GM23338 (cell line): Measurements from ENCODE around the gene SPEM2. TPM values are rescaled to one million over a fixed set of nuclear protein-coding genes. Genes with fewer than 3 reads are reported as not detected.

Experiments used
- ATAC-seq: fragments of 200-7000 bp; cut with Tn5 transposase; 3 replicates; pipeline ENCODE4 v1.9.1; 2020
- DNase-seq: peaks from one replicate; pipeline ENCODE4 v3.0.0-alpha.2; 2015; ENCODE audit warnings: low spot score
- H2AFZ ChIP-seq: fragments of 200-600 bp; sonication (generic); 2 replicates; pipeline ENCODE4 v1.8.0; 2016; ENCODE audit warnings: antibody characterized with exemption, mild to moderate bottlenecking, moderate library complexity
- H3F3A ChIP-seq: fragments of 200-600 bp; sonication (generic); replicated peaks from 2 replicates; pipeline ENCODE4 v1.8.0; 2017; ENCODE audit warnings: antibody characterized with exemption, mixed run types, low read depth
- H3K27ac ChIP-seq: fragments of 200-600 bp; sonication (generic); 2 replicates; pipeline ENCODE4 v1.6.1; 2016; ENCODE audit warnings: low read depth
- H3K27me3 ChIP-seq: fragments of 200-600 bp; sonication (generic); 2 replicates; pipeline ENCODE4 v1.8.0; 2016; ENCODE audit warnings: mild to moderate bottlenecking, mixed run types, moderate library complexity; ENCODE audit not compliant: insufficient read depth
- H3K36me3 ChIP-seq: fragments of 200-600 bp; sonication (generic); 2 replicates; pipeline ENCODE4 v1.8.0; 2016; ENCODE audit warnings: mild to moderate bottlenecking; ENCODE audit not compliant: insufficient read depth
- H3K4me1 ChIP-seq: fragments of 200-600 bp; sonication (generic); 2 replicates; pipeline ENCODE4 v1.8.0; 2016; ENCODE audit warnings: mild to moderate bottlenecking, moderate library complexity; ENCODE audit not compliant: insufficient read depth
- H3K4me2 ChIP-seq: fragments of 200-600 bp; sonication (generic); 2 replicates; pipeline ENCODE4 v1.7.1; 2017; ENCODE audit warnings: mixed run types
- H3K4me3 ChIP-seq: fragments of 200-600 bp; sonication (generic); 2 replicates; pipeline ENCODE4 v1.6.1; 2016; ENCODE audit warnings: mixed run types
- H3K79me2 ChIP-seq: fragments of 200-600 bp; sonication (generic); replicated peaks from 2 replicates; pipeline ENCODE4 v1.8.0; 2017; ENCODE audit warnings: mild to moderate bottlenecking; ENCODE audit not compliant: insufficient read depth
- H3K9me2 ChIP-seq: fragments of 200-600 bp; sonication (generic); 2 replicates; pipeline ENCODE4 v1.8.0; 2017; ENCODE audit not compliant: insufficient read depth
- H4K20me1 ChIP-seq: fragments of 200-600 bp; sonication (generic); replicated peaks from 2 replicates; pipeline ENCODE4 v1.8.0; 2017; ENCODE audit warnings: mild to moderate bottlenecking; ENCODE audit not compliant: insufficient read depth
- H3K27ac Mint-ChIP-seq: 2 replicates; pipeline ENCODE4 v1.8.0; 2020; ENCODE audit warnings: inconsistent platforms, mild to moderate bottlenecking, moderate library complexity, mixed read lengths
- H3K27me3 Mint-ChIP-seq: 3 replicates; pipeline ENCODE4 v1.8.0; 2022; ENCODE audit warnings: low read depth, mild to moderate bottlenecking, moderate library complexity, mixed read lengths, inconsistent platforms; ENCODE audit not compliant: insufficient read depth, poor library complexity
- H3K36me3 Mint-ChIP-seq: 3 replicates; pipeline ENCODE4 v1.8.0; 2021; ENCODE audit warnings: low read depth, mild to moderate bottlenecking, inconsistent platforms, moderate library complexity, mixed read lengths
- H3K4me1 Mint-ChIP-seq: 3 replicates; pipeline ENCODE4 v1.8.0; 2020; ENCODE audit warnings: mild to moderate bottlenecking, inconsistent platforms, mixed read lengths
- H3K4me3 Mint-ChIP-seq: 3 replicates; pipeline ENCODE4 v1.8.0; 2021; ENCODE audit warnings: moderate library complexity, mild to moderate bottlenecking, inconsistent platforms, mixed read lengths
- H3K9me3 Mint-ChIP-seq: 3 replicates; pipeline ENCODE4 v1.8.0; 2020; ENCODE audit warnings: moderate library complexity, mild to moderate bottlenecking, inconsistent platforms, mixed read lengths
- CREB1 ChIP-seq: fragments of 250-450 bp; sonication (Bioruptor Pico); IDR thresholded peaks from 2 replicates; pipeline ENCODE4 v1.5.0; 2020; ENCODE audit warnings: low read depth, mild to moderate bottlenecking, moderate library complexity
- JUNB ChIP-seq: IDR thresholded peaks from one replicate; pipeline ENCODE4 v1.6.1; 2016; ENCODE audit warnings: antibody characterized with exemption; ENCODE audit not compliant: unreplicated experiment
- NANOG ChIP-seq: IDR thresholded peaks from 2 replicates; pipeline ENCODE4 v1.6.1; 2016; ENCODE audit warnings: antibody characterized with exemption, borderline replicate concordance
- POLR2AphosphoS5 ChIP-seq: IDR thresholded peaks from 2 replicates; pipeline ENCODE4 v1.6.1; 2016; ENCODE audit warnings: antibody characterized with exemption, low read depth
- polyA plus RNA-seq: library from polyadenylated mRNA; unstranded; fragments of >200 nt; fragmentation: Nextera tagmentation; extraction: Ambion mirVana; gene quantifications from 2 replicates; pipeline ENCODE4 v1.2.1, GENCODE V29; 2016
- total RNA-seq: library from RNA; depleted of rRNA; stranded (reverse); fragments of >200 nt; shearing (Covaris generic); gene quantifications from 2 replicates; pipeline ENCODE4 v1.2.3, GENCODE V29; 2014; rRNA removed
- TF ChIP-seq, protein P1 (sequence below): IDR thresholded peaks from one replicate; pipeline ENCODE4 v1.6.1; 2018; ENCODE audit warnings: antibody characterized with exemption; ENCODE audit not compliant: unreplicated experiment
- TF ChIP-seq, protein P2 (sequence below): IDR thresholded peaks from 2 replicates; pipeline ENCODE4 v1.6.1; 2016; ENCODE audit warnings: antibody characterized with exemption
- TF ChIP-seq, protein P3 (sequence below), 2 experiments: fragments of 200-600 bp in 1 of 2; sonication (generic) in 1 of 2; conservative IDR thresholded peaks; 2 replicates each; pipeline versions ENCODE4 v1.5.1 to v1.6.1; 2016 to 2017; ENCODE audit warnings: antibody characterized with exemption in 2 of 2, low read depth in 2 of 2, mild to moderate bottlenecking in 2 of 2, moderate library complexity in 1 of 2

The SPEM2 gene
- total and polyA plus RNA-seq, 2 experiments from 2014 or later, result not detected

DNA sequence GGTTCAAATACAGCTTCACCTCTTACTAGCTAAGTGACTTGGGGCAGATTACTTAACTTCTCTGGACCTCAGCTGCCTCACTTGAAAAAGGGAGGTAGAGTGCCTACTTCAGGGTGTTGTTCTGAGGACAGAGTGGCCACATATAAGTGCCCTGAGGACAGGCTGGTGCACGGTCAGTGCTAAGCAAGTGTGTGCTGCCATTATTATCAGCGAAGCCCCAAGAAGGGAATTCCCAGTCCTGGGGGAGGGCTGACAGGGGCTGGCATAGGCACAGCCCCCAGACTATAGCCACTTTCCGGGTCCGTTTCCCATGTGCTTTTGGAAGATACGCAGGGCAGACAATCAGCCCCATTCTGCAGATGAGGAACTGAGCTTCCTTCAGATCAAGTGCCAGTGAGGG, 51.5 kb downstream of the SPEM2 start:
- H3K9me3 Mint-ChIP-seq, result no peaks in the 10 kb centered on the region; the same call in 2 of the 3 replicates
- H3K27ac ChIP-seq, result no peak overlapping the region
- peaks cover 8% of the 10 kb centered on the region; the same call in 1 of the 2 replicates for H4K20me1 ChIP-seq
- no peaks in the 10 kb centered on the region for H3K27me3 ChIP-seq
- peaks cover 58% of the 10 kb centered on the region for H3K79me2 ChIP-seq
- ATAC-seq, result no peak
- 0 out of 2 replicates have a peak, but pooled peaks cover 4% of the 10 kb centered on the region for H3F3A ChIP-seq
- H3K4me1 ChIP-seq, result peaks cover 21% of the 10 kb centered on the region
- peaks cover 5% of the 10 kb centered on the region; the same call in 1 of the 3 replicates for H3K36me3 Mint-ChIP-seq
- H3K27me3 Mint-ChIP-seq, result peaks cover 13% of the 10 kb centered on the region
- H2AFZ ChIP-seq, result no peak overlapping the region
- no peak overlapping the region for H3K4me3 Mint-ChIP-seq
- no peak overlapping the region for H3K4me2 ChIP-seq
- H3K36me3 ChIP-seq, result no peaks in the 10 kb centered on the region
- H3K27ac Mint-ChIP-seq, result no peak overlapping the region
- H3K4me1 Mint-ChIP-seq, result peaks cover 38% of the 10 kb centered on the region
- H3K9me2 ChIP-seq, result no peaks in the 10 kb centered on the region
- no peak for DNase-seq
- TF ChIP-seq CREB1 (CRISPR knock-in tag) (no peak), POLR2AphosphoS5 (no peak), JUNB (no peak), NANOG (no peak)
- TF ChIP-seq, protein P1, sequence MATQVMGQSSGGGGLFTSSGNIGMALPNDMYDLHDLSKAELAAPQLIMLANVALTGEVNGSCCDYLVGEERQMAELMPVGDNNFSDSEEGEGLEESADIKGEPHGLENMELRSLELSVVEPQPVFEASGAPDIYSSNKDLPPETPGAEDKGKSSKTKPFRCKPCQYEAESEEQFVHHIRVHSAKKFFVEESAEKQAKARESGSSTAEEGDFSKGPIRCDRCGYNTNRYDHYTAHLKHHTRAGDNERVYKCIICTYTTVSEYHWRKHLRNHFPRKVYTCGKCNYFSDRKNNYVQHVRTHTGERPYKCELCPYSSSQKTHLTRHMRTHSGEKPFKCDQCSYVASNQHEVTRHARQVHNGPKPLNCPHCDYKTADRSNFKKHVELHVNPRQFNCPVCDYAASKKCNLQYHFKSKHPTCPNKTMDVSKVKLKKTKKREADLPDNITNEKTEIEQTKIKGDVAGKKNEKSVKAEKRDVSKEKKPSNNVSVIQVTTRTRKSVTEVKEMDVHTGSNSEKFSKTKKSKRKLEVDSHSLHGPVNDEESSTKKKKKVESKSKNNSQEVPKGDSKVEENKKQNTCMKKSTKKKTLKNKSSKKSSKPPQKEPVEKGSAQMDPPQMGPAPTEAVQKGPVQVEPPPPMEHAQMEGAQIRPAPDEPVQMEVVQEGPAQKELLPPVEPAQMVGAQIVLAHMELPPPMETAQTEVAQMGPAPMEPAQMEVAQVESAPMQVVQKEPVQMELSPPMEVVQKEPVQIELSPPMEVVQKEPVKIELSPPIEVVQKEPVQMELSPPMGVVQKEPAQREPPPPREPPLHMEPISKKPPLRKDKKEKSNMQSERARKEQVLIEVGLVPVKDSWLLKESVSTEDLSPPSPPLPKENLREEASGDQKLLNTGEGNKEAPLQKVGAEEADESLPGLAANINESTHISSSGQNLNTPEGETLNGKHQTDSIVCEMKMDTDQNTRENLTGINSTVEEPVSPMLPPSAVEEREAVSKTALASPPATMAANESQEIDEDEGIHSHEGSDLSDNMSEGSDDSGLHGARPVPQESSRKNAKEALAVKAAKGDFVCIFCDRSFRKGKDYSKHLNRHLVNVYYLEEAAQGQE, result no peak
- TF ChIP-seq, protein P2, sequence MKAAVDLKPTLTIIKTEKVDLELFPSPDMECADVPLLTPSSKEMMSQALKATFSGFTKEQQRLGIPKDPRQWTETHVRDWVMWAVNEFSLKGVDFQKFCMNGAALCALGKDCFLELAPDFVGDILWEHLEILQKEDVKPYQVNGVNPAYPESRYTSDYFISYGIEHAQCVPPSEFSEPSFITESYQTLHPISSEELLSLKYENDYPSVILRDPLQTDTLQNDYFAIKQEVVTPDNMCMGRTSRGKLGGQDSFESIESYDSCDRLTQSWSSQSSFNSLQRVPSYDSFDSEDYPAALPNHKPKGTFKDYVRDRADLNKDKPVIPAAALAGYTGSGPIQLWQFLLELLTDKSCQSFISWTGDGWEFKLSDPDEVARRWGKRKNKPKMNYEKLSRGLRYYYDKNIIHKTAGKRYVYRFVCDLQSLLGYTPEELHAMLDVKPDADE, result no peak
- TF ChIP-seq, protein P3, sequence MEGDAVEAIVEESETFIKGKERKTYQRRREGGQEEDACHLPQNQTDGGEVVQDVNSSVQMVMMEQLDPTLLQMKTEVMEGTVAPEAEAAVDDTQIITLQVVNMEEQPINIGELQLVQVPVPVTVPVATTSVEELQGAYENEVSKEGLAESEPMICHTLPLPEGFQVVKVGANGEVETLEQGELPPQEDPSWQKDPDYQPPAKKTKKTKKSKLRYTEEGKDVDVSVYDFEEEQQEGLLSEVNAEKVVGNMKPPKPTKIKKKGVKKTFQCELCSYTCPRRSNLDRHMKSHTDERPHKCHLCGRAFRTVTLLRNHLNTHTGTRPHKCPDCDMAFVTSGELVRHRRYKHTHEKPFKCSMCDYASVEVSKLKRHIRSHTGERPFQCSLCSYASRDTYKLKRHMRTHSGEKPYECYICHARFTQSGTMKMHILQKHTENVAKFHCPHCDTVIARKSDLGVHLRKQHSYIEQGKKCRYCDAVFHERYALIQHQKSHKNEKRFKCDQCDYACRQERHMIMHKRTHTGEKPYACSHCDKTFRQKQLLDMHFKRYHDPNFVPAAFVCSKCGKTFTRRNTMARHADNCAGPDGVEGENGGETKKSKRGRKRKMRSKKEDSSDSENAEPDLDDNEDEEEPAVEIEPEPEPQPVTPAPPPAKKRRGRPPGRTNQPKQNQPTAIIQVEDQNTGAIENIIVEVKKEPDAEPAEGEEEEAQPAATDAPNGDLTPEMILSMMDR (conservative IDR thresholded peaks at IDR 0.05; ENCODE audit: low read depth in 2 of 2), result no peak
- H3K4me3 ChIP-seq, result no peak overlapping the region

Other genes with a start within 250 kb of the SPEM2 start
Only the 30 nearest of the 39 such genes appear.
- gene GABARAP, start 183.2 kb upstream of the SPEM2 start, total RNA-seq, result 88.8 and 128 TPM in 2 replicates
- gene GABARAP, start 183.2 kb upstream of the SPEM2 start, polyA plus RNA-seq, result 497 and 520 TPM in 2 replicates
- 93.4 and 109 TPM in 2 replicates for gene CTDNEP1, start 173.9 kb upstream of the SPEM2 start, total RNA-seq
- gene CTDNEP1, start 173.9 kb upstream of the SPEM2 start, polyA plus RNA-seq, result 48.1 and 55.2 TPM in 2 replicates
- gene ELP5, start 173.4 kb upstream of the SPEM2 start, total RNA-seq, result 23.2 and 41.4 TPM in 2 replicates
- 38.3 and 40.9 TPM in 2 replicates for gene ELP5, start 173.4 kb upstream of the SPEM2 start, polyA plus RNA-seq
- 111 and 117 TPM in 2 replicates for gene CLDN7, start 163.1 kb upstream of the SPEM2 start, total RNA-seq
- gene CLDN7, start 163.1 kb upstream of the SPEM2 start, polyA plus RNA-seq, result 46.1 and 50.7 TPM in 2 replicates
- gene SLC2A4, start 143.9 kb upstream of the SPEM2 start, total RNA-seq, result 10.2 and 13.6 TPM in 2 replicates
- 6.3 and 6.9 TPM in 2 replicates for gene SLC2A4, start 143.9 kb upstream of the SPEM2 start, polyA plus RNA-seq
- gene YBX2, start 131.0 kb upstream of the SPEM2 start, total RNA-seq, result 20.6 and 36.5 TPM in 2 replicates
- gene YBX2, start 131.0 kb upstream of the SPEM2 start, polyA plus RNA-seq, result 22.1 and 22.5 TPM in 2 replicates
- 791 and 833 TPM in 2 replicates for gene EIF5A, start 118.0 kb upstream of the SPEM2 start, total RNA-seq
- gene EIF5A, start 118.0 kb upstream of the SPEM2 start, polyA plus RNA-seq, result 1,562 and 1,621 TPM in 2 replicates
- gene GPS2, start 110.3 kb upstream of the SPEM2 start, total RNA-seq, result 64.8 and 83.4 TPM in 2 replicates
- 117 and 122 TPM in 2 replicates for gene GPS2, start 110.3 kb upstream of the SPEM2 start, polyA plus RNA-seq
- 36.8 and 42.3 TPM in 2 replicates for gene NEURL4, start 96.3 kb upstream of the SPEM2 start, total RNA-seq
- 6.3 and 6.7 TPM in 2 replicates for gene NEURL4, start 96.3 kb upstream of the SPEM2 start, polyA plus RNA-seq
- gene ACAP1, start 89.1 kb upstream of the SPEM2 start, total RNA-seq, result 30.7 and 35.8 TPM in 2 replicates
- 40.1 and 43.9 TPM in 2 replicates for gene ACAP1, start 89.1 kb upstream of the SPEM2 start, polyA plus RNA-seq
- 7.7 and 8.8 TPM in 2 replicates for gene KCTD11, start 73.5 kb upstream of the SPEM2 start, total RNA-seq
- gene KCTD11, start 73.5 kb upstream of the SPEM2 start, polyA plus RNA-seq, result 2.2 and 2.3 TPM in 2 replicates
- not detected in 2 replicates for gene TMEM95, start 70.5 kb upstream of the SPEM2 start, total RNA-seq
- gene TMEM95, start 70.5 kb upstream of the SPEM2 start, polyA plus RNA-seq, result not detected in 2 replicates
- 8.9 and 15.0 TPM in 2 replicates for gene TNK1, start 44.5 kb upstream of the SPEM2 start, total RNA-seq
- 6.1 TPM in 2 replicates for gene TNK1, start 44.5 kb upstream of the SPEM2 start, polyA plus RNA-seq
- 34.3 and 41.7 TPM in 2 replicates for gene PLSCR3, start 31.1 kb upstream of the SPEM2 start, total RNA-seq
- gene PLSCR3, start 31.1 kb upstream of the SPEM2 start, polyA plus RNA-seq, result 29.5 and 30.0 TPM in 2 replicates
- gene TMEM256, start 21.5 kb upstream of the SPEM2 start, total RNA-seq, result 127 and 138 TPM in 2 replicates
- 197 and 227 TPM in 2 replicates for gene TMEM256, start 21.5 kb upstream of the SPEM2 start, polyA plus RNA-seq
- gene NLGN2, start 17.8 kb upstream of the SPEM2 start, total RNA-seq, result 26.8 and 38.7 TPM in 2 replicates
- 14.4 TPM in 2 replicates for gene NLGN2, start 17.8 kb upstream of the SPEM2 start, polyA plus RNA-seq
- gene SPEM1, start 5.3 kb upstream of the SPEM2 start, total RNA-seq, result not detected in 2 replicates
- not detected in 2 replicates for gene SPEM1, start 5.3 kb upstream of the SPEM2 start, polyA plus RNA-seq
- not detected in 2 replicates for gene SPEM3, start 3.2 kb downstream of the SPEM2 start, total RNA-seq
- not detected in 2 replicates for gene SPEM3, start 3.2 kb downstream of the SPEM2 start, polyA plus RNA-seq
- 15.1 and 23.2 TPM in 2 replicates for gene TMEM102, start 9.8 kb downstream of the SPEM2 start, total RNA-seq
- gene TMEM102, start 9.8 kb downstream of the SPEM2 start, polyA plus RNA-seq, result 6.1 and 6.4 TPM in 2 replicates
- 16.6 TPM in 2 replicates for gene FGF11, start 13.9 kb downstream of the SPEM2 start, total RNA-seq
- 11.1 and 13.3 TPM in 2 replicates for gene FGF11, start 13.9 kb downstream of the SPEM2 start, polyA plus RNA-seq
- 11.2 and 12.0 TPM in 2 replicates for gene CHRNB1, start 19.4 kb downstream of the SPEM2 start, total RNA-seq
- 10.0 and 11.1 TPM in 2 replicates for gene CHRNB1, start 19.4 kb downstream of the SPEM2 start, polyA plus RNA-seq
- 6.9 and 11.2 TPM in 2 replicates for gene ZBTB4, start 54.0 kb downstream of the SPEM2 start, total RNA-seq
- gene ZBTB4, start 54.0 kb downstream of the SPEM2 start, polyA plus RNA-seq, result 3.6 and 4.2 TPM in 2 replicates
- gene SLC35G6, start 55.8 kb downstream of the SPEM2 start, total RNA-seq, result not detected in 2 replicates
- gene SLC35G6, start 55.8 kb downstream of the SPEM2 start, polyA plus RNA-seq, result 0.16 TPM in 1 of 2 replicates, not detected in the other
- gene POLR2A, start 58.8 kb downstream of the SPEM2 start, total RNA-seq, result 136 and 151 TPM in 2 replicates
- gene POLR2A, start 58.8 kb downstream of the SPEM2 start, polyA plus RNA-seq, result 56.8 and 58.1 TPM in 2 replicates
- 1.6 and 6.0 TPM in 2 replicates for gene TNFSF12, start 123.4 kb downstream of the SPEM2 start, total RNA-seq
- 3.5 and 5.1 TPM in 2 replicates for gene TNFSF12, start 123.4 kb downstream of the SPEM2 start, polyA plus RNA-seq
- gene TNFSF13, start 133.1 kb downstream of the SPEM2 start, total RNA-seq, result 1.5 TPM in 1 of 2 replicates, not detected in the other
- gene TNFSF13, start 133.1 kb downstream of the SPEM2 start, polyA plus RNA-seq, result 1.9 and 2.2 TPM in 2 replicates
- 125 and 138 TPM in 2 replicates for gene SENP3, start 136.3 kb downstream of the SPEM2 start, total RNA-seq
- gene SENP3, start 136.3 kb downstream of the SPEM2 start, polyA plus RNA-seq, result 5.5 and 6.5 TPM in 2 replicates
- 0.62 TPM in 1 of 2 replicates, not detected in the other for gene CD68, start 154.0 kb downstream of the SPEM2 start, total RNA-seq
- not detected in 2 replicates for gene CD68, start 154.0 kb downstream of the SPEM2 start, polyA plus RNA-seq
- gene MPDU1, start 158.2 kb downstream of the SPEM2 start, total RNA-seq, result 196 and 216 TPM in 2 replicates
- gene MPDU1, start 158.2 kb downstream of the SPEM2 start, polyA plus RNA-seq, result 65.1 and 65.8 TPM in 2 replicates
- 23.6 and 43.0 TPM in 2 replicates for gene SOX15, start 164.5 kb downstream of the SPEM2 start, total RNA-seq
- 29.9 and 37.7 TPM in 2 replicates for gene SOX15, start 164.5 kb downstream of the SPEM2 start, polyA plus RNA-seq